Left ventricle myocardium inferior (tissue), 1 donor: ENCODE measurements around the gene B3GNT9. TPM values are rescaled to one million over a fixed set of nuclear protein-coding genes. Genes with fewer than 3 reads are reported as not detected.

Experiments
- DNase-seq: peaks from one replicate; pipeline ENCODE4 v3.0.0-alpha.2; 2020
- H3K27ac ChIP-seq: fragments of 200-600 bp; replicated peaks from 2 replicates; pipeline ENCODE4 v1.8.0; 2021
- H3K27me3 ChIP-seq: fragments of 200-600 bp; 2 replicates; pipeline ENCODE4 v1.8.0; 2021; ENCODE audit warnings: low read depth
- H3K36me3 ChIP-seq: fragments of 200-600 bp; 2 replicates; pipeline ENCODE4 v1.8.0; 2021
- H3K4me1 ChIP-seq: fragments of 200-600 bp; 2 replicates; pipeline ENCODE4 v1.8.0; 2021
- H3K4me3 ChIP-seq: fragments of 200-600 bp; 2 replicates; pipeline ENCODE4 v1.8.0; 2021; ENCODE audit warnings: mild to moderate bottlenecking, moderate library complexity
- H3K9me3 ChIP-seq: fragments of 200-600 bp; replicated peaks from 2 replicates; pipeline ENCODE4 v1.8.0; 2021
- CTCF ChIP-seq: fragments of 200-600 bp; IDR thresholded peaks from 2 replicates; pipeline ENCODE4 v1.8.0; 2021; ENCODE audit warnings: antibody characterized with exemption, mild to moderate bottlenecking, borderline replicate concordance
- intact Hi-C: fragments of 100-400 bp; cut with micrococcal nuclease; formaldehyde crosslinking; loops from one replicate; pipeline ENCODE4 v1.11.0; 2022
- total RNA-seq: library from RNA; stranded (reverse); fragmentation: NEBNext Ultra II Directional; extraction: Animal tissue kit (Norgen Biotek cat#: 25700); gene quantifications from one replicate; pipeline ENCODE4 v1.2.1, GENCODE V29; 2021
- donor health status: DM: no; HTN: yes; CAD: no; lungs with severe emphysema.

Gene B3GNT9
- total RNA-seq, 1 donor from 2014 or later: 9.8 TPM

- no peak overlapping the region for H3K27ac ChIP-seq
- H3K9me3 ChIP-seq: no peaks in the 10 kb centered on the region
- peaks cover 2% of the 10 kb centered on the region for H3K36me3 ChIP-seq
- H3K27me3 ChIP-seq: no peaks in the 10 kb centered on the region
- no peak for DNase-seq
- TF ChIP-seq CTCF: no peak
- H3K4me3 ChIP-seq: no peak overlapping the region
- H3K4me1 ChIP-seq: peaks cover 57% of the 10 kb centered on the region
- intact Hi-C loops: no loop called here
Measured at GRCh38 chr16:67188798-67189197, 38.0 kb upstream of the B3GNT9 start.

GRCh38 chr16:67188323-67188722, 37.5 kb upstream of the B3GNT9 start:
- TF ChIP-seq CTCF: no peak
- no peak for DNase-seq
- intact Hi-C loops: no loop called here
- H3K9me3 ChIP-seq: no peaks in the 10 kb centered on the region
- no peaks in the 10 kb centered on the region for H3K27me3 ChIP-seq
- H3K4me1 ChIP-seq: peaks cover 53% of the 10 kb centered on the region
- no peak overlapping the region for H3K4me3 ChIP-seq
- H3K27ac ChIP-seq: no peak overlapping the region
- no peaks in the 10 kb centered on the region for H3K36me3 ChIP-seq

- no peaks in the 10 kb centered on the region for H3K27me3 ChIP-seq
- no peak overlapping the region for H3K27ac ChIP-seq
- DNase-seq: no peak
- peaks cover 53% of the 10 kb centered on the region for H3K4me1 ChIP-seq
- no peak overlapping the region for H3K4me3 ChIP-seq
- TF ChIP-seq CTCF: no peak
- no peaks in the 10 kb centered on the region for H3K36me3 ChIP-seq
- H3K9me3 ChIP-seq: no peaks in the 10 kb centered on the region
- intact Hi-C loops: no loop called here
Measured at GRCh38 chr16:67187175-67187890, 36.5 kb upstream of the B3GNT9 start.

GRCh38 chr16:67186550-67186950, 35.8 kb upstream of the B3GNT9 start:
- intact Hi-C loops: no loop called here
- H3K27me3 ChIP-seq: no peaks in the 10 kb centered on the region
- H3K4me1 ChIP-seq: peaks cover 46% of the 10 kb centered on the region
- no peak overlapping the region for H3K4me3 ChIP-seq
- H3K27ac ChIP-seq: no peak overlapping the region
- no peak for TF ChIP-seq CTCF
- no peaks in the 10 kb centered on the region for H3K36me3 ChIP-seq
- DNase-seq: no peak
- H3K9me3 ChIP-seq: no peaks in the 10 kb centered on the region

GRCh38 chr16:67185651-67186134, 34.9 kb upstream of the B3GNT9 start:
- Histone ChIP-seq H3K4me3 (peak overlapping the region; percentile 75), H3K27me3 (no peaks in the 10 kb centered on the region), H3K9me3 (no peaks in the 10 kb centered on the region), H3K27ac (peak overlapping the region; percentile 97), H3K4me1 (peaks cover 38% of the 10 kb centered on the region), H3K36me3 (no peaks in the 10 kb centered on the region)
- no peak for TF ChIP-seq CTCF
- no peak for DNase-seq
- intact Hi-C loops: no loop called here
